Activated gamma-delta T cell treated with Interleukin-2 at 50 U/mL for 16 hours (primary cell): ENCODE results near the gene SHB.

Source experiments
- DNase-seq: peaks from one replicate; pipeline ENCODE4 v3.0.0-alpha.2; 2020

Gene SHB

DNA sequence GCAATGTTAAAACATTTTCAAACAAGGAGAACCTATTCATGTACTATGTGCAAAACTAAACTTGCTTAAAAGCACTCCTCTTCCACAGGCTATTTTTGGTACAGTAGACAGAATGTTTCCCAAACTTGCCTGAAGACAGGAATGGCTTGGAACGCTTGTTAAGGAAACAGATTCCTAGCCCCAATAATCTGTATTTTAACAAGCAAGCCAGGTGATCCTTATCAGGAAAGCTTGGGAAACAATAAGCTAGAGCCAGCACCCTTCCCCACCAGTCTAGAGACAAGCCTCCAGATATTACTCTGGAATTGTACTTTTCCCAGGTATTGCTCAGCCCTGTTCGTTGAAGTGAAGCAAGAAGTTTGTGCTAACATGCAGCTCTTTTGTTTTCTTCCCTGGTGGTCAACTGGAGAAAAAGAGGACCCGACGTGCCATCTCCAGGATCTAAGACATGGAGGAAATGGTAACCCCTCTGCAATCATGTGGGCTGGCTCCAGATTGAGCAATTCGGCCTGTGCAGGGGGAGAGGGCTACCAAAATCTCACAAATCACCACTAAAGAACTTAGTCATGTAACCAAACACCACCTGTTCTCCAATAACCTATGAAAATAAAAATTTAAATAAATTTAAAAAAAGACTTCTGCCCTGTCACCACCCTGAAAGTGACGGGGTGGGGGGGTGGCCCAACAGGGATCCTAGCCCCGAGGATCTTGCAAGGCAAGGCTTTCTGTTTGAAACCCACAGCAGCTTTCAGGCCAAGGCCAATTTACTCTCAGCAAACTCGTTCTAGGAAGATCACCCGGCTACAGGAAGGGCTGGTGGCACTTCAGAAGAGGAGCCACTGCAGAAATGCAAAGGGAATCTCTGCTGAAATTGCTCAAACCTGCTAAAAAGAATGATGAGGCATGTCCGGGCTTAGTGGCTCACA, 48.6 kb downstream of the SHB start:
- no peak for DNase-seq

DNA sequence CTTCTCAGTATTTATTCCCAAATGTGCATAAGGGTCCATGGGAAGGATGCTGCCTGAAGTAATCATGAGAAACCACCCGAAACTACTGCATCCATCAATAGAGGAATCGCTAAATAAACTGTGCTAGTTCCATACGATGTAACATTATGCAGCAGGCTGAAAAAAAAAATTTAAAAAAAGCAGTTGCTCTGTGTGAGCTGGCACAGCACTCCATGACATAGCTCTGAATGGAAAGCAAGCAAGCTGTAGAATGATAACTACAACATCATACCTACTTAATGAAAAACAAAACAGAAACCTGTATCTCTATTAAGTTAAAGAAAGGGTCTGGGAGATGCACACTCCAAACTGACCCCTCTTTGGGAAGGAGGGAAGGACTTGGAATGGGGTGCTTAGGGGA, 49.3 kb downstream of the SHB start:
- no peak for DNase-seq

DNA sequence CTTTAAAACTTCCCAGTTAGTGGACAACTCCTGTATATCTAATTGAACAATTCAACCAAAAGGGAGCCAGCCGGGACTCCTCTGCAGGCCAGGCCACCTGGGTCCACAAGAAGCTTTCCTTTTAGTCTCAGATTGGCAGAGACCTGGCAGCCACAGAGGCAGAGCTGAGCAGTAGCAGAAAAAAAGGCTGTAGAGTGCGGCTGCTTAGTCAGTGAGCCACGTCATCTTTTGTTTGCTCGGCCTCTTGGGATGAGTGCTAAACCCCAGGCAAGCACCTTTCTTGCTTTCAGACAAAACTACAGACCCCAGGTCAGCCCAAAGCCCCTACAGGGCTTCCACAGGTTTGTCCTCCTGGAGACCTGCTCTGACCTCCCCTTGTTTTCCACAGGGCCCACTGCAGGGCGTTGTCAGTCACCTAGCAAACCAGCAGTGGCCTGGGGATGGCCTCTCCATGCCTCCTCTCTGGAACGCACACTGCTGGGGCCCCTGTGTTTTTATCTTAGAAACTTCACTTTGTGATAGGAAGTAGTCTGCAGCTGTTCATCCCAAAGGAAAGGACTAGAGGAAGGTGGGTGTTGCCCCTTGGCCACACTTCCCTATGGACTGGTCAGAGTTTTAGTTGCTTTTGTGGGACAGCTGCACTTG, 49.9 kb downstream of the SHB start:
- DNase-seq = no peak

DNA sequence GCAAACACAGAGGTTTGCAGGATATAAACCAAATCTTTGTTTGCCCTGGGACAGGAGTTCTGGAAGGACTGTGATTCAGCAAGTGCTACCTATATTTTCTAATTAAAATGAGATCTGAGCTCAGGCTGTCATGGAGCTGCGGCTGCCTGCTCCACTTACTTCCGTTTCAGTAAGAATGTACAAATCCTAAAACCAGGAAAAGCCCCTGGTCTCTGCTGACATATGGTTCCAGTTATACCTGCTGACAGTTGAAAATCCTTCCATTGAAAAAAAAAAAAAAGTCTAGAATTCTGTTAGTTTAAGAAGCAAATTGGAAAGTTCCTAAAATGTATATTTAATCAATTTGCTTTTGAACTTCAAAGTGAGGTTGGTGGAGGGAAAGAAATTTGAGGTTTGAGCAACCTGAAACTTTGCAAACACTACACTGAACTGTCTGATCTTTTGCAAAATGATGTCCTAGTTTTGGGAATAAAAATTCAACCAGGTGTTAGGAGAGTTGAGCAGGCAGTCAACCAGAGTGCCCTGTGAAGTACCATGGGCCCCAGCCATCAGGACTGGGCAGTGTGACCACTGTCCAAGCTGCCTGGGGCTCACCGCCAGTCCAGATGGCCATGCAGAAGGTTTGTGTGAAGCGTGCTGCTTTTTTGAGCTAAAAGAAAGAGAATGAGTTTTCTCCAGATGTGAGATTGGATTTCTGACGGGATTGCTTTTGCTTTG, 50.6 kb downstream of the SHB start:
- no peak for DNase-seq

DNA sequence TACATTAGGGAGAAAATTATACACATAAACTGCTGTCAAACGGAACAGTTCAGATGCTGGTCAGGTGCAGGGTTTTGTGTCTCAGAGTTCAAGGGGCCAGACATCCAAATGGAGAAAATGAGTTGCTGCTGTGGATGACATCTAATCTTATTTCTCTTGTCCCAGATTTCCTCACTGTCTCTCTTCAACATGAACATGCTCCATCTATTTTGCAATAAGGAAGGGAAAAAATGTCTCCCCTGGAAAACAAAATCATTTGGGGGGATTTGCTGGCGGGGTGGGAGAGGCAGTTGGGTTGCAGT, 51.2 kb downstream of the SHB start:
- DNase-seq = no peak

DNA sequence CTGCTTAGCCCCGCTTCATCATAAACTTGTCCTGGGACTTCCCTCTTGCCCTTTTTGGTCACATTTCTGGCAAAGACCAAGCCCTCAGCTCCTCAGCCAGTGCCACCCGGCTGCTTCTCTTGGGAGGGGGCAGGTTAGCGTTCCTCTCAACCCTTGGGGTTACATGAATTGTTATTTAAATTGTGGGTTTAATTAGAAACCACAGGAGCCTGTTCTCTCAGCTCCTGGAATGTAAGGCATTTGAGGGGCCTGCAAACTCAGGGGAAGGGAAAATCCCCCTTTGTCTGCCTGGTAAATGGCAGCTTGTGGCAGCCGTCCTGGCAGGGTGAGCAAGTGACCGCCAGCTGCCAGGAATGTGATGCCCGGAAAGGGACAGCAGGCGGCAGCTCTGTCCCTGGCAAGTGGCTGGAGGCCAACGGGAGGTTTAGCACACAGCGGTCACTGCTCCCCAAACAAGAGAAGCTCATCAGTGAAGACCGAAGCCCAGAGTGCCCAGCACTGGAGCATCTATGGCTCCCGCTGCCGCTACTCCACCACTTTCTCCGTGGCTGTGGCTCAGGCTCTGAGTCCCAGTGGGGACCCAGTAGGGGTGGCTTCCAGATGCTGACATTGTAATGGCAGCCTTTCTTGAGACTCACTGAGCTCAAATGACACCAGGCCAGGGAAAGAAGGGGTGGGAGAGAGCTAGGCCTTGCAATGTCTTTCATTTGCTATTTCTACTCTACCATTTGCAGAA, 51.7 kb downstream of the SHB start:
- no peak for DNase-seq

DNA sequence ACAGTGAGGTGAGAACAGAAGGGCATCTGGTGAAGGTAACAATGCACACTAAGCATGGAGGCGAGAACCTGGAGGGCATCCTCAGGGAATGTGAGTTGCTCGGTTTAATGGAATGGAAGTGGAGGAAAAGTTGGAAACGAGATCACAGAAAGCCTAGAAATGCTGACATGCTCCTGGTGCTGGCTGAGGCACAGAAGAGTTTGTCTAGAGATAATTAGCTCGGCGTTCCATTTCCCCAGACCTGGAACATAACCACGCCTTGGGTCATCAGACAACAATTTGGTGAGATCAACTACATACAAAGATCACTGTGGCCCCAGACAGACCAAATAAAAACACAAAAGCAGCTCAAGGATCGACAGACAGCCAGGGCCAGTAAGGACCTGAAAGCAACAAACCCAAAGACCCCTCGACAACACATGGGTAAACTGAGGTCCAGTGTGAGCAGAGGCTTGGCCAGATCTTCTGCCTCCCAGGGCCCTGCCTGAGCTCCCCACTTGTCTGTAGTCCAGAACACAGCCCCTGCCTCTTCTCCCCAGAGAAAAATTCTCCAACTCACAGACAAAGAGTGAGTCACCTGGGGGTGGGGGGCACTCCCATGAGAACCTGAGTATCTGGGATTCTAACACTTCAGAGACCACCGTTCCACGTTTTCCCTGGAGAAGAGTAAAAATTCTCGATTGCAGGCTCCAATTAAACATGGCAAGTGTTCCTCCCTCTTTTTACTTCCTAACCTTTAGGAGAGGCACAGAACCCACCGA, 52.5 kb downstream of the SHB start:
- no peak for DNase-seq

DNA sequence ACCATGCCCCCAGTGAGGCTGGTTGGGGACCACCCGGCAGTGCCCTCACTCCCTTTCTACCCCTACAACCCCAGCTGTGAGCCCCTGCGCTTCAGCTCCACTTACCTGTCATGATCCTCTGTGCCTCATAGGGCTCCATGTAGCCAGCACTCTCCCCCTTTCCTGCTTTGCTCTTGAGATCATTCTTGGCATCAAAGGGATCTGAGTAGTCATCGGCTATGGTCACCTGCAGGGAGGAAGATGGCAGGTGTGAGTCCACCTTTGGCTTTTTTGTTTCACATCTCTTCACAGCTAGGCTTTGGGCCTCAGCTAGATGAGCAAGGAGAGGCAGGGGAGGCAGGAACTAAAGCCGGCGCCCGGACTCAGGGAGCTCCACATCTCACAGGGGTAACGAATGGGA, 53.1 kb downstream of the SHB start:
- no peak for DNase-seq

DNA sequence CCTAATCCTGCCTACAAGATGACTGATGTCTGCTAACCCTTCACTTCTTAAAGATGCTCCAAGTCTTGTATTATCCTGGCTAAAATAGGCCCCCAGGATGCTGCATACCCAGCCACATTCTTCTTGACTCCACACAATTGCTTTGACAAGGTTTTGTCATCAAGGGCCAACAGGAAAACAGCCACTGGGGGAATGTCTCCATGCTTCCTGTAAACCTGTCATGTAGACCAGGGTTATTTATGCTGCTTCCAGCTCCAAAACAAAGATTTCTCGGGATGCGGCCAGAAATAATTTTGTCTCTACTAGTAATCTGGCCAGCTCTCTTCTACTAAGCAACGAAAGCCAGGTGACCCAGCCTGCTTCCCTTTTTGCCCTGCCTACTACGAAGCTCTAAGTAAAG, 53.8 kb downstream of the SHB start:
- DNase-seq = no peak

DNA sequence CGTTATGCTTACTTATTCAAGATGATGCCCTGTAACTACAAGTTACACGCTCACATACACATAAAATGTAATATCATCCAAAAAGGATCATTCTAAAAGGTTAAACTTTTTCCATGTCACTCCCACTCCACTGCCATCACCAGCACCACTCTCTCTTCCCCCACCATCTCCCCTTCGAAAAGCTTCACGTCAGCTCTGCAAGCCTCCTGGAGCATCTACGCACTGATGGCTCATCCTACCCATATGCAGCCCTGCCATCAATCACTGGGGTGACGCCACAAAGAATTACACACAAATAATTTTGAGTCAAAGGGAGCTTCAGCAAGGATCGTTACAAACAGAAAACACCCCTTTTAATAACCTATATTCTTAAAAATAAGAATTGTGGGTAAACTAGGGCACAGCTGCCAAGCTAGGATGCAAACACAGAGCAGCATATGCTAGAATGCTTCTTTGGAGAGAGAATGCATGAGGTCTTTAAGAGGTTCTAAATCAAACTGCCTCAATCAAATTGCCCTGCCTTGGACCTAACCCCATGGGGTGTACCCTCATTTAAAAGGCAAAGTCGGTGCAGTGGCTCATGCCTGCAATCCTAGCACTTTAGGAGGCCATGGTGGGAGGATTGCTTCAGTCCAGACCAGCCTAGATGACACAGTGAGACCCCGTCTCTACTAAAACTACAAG, 56.1 kb downstream of the SHB start:
- DNase-seq = no peak

DNA sequence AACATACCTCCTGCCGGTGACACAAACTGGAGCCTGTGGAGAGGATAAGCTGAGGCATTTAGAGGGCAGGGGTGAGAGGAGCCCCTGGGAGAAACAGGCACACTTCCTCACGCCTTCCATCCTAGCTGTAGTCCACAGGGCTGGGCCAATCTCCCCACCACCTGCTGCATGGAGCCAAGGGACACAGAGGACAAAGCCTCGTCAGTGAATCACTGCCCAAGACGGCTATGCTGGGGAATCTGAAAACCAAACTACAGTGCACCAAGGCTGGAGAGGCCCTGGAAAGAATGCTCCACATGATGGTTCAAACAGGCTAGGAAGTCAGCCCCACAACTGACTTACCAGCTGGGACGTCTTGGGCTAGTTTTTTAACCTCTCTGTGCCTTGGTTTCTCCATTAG, 57.0 kb downstream of the SHB start:
- DNase-seq = no peak

DNA sequence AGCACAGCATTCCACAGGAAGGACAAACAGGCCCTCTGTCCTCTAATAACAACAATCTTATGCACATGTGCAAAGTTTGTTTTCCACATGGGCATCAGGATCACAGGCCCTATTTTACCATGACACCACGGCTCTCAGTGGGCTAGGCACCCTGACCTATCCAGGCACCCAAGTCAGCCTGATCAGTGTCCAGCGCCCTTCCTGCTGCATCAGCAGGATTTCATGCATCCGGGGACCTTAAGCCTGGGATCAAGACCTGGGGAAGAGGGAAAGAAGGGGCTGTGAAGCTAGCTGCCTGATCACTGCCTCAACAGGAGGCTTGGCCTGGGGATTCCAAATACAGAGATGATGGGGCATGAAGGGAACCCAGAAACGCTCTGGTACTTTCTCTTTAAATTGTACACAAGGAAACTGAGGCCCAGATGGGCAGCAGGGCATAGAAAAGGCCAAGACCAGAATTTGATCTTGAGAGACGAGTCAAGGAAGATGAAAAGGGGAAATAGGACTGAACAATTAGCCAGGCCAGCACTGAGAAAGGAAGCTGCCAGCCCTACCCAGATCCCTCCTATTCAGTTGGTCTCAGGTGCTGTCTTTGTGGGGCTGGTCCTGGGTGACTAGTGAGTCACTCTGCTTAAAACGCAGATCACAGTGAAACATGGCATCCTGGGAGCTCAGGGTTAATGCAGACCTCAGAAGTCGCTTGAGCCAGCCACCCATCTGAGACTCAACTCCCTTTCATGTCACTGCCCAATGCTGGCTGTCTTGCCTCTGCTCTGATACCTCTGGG, 57.9 kb downstream of the SHB start:
- DNase-seq = no peak

DNA sequence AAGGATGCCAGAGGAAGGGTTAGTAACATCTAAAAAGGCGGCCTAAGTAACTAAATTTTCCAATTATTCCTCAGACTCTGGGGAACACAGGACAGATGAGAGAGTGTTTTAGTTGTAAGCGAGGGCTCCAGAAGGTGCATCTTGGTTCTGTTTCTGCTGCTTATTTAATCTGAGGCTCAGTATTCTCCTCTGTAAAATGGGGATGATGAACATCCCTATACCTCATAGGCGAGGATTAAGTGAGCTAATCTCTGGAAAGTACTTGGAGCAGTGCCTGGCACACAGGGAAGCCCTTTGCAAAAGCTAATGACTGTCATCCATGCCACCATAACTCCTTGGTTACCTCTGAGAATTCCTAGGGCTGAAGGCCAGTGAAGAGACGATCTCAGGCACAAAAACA, 59.0 kb downstream of the SHB start:
- DNase-seq = no peak

DNA sequence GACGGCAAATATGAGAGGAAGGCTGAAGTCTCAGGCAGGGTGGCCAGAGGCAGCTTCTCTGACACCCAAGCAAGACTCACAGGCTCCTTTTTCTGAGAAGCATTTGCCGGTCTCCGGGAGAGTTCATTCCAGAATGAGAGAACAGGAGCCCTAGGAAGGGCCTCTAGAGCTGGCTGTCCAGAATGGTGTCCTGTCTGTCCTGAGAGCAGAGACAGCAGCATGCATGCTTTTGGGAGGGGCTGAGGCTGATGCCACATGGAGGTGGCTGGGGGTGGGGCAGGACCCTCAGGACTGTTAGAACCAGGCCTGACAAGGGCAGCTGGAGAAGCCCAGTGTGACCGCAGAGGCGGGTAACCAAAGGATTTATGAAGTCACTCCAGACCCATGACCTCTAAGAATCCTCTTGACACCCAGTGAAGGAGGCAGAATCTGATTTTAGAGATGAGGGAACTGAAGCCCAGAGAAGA, 60.0 kb downstream of the SHB start:
- DNase-seq = no peak

DNA sequence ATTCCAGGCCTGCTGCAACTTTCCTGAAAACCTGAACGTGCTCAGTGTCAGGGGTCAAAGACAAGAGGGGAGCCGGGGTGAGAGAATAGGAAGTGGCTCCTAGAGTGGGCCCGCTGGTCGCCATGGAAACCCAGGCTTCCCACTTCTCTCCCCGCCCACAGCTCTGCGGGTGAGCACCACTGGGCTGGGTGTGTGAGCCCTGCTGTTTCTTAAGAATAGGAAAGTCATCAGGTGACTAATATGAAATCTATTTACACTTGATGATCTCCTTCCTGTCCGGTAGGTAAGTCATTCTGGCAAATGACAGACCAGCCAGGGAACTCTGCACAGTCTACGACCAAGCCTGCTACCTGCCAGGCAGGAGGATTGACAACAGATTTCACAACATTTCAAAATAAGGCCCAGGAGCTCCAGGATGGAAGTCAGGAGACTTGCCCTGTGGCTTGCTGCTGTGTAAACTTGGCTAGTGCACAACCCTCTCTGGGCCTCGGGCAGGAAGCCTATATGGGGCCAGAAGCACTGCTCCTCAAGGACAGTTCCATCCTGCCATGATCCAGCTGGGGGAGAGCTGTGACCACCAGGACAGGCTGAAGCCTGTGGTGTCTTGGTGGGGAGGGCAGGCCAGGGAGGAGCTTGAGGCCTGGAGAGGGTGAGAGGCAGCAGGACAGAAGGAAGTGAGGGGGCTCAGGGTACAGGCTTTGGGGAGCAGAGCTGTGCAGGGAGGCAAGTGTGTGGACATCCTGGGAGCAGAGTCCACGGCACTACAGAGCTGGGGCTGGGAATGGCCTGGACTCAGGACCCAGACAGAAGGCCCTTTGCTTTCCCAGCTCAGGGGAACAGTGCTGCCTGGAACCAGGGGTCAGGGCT, 60.6 kb downstream of the SHB start:
- no peak for DNase-seq

DNA sequence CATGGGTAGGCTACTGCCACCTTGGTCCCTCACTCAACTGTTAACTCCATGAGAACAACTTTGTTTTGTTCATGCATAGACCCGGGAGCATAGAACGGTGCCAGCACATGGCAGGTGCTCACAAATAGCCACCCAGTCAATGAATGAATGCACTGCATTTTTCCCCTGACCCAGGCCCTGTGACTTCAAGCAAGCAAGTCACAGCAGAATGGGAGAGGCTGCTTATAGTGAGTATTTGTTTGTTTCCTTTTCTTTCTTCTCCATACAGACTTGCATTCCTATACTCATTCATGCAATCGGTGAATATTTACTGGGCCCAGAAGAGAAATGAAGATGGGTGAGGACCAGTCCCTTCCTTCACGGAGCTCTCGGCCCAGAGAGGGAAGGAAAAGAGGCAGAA, 62.0 kb downstream of the SHB start:
- no peak for DNase-seq

DNA sequence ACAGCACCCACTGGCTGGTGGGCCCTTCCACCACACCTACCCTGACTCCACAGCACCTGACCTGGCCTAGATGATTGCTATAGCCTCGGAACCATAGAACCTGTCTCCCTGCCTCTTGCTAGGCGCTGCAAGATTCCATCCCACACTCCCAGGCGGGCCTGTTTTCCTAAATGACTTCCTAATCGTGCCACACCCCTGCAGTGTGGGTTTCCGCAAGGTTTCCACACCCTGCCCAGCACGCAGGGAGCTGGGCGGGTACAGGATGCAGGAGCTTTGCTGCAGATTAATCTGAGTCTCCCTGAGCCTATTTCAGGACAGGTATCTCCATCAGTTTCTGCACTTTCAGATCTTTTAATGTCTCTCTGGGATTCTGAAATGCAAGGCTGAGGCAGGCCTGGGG, 62.9 kb downstream of the SHB start:
- DNase-seq = no peak

DNA sequence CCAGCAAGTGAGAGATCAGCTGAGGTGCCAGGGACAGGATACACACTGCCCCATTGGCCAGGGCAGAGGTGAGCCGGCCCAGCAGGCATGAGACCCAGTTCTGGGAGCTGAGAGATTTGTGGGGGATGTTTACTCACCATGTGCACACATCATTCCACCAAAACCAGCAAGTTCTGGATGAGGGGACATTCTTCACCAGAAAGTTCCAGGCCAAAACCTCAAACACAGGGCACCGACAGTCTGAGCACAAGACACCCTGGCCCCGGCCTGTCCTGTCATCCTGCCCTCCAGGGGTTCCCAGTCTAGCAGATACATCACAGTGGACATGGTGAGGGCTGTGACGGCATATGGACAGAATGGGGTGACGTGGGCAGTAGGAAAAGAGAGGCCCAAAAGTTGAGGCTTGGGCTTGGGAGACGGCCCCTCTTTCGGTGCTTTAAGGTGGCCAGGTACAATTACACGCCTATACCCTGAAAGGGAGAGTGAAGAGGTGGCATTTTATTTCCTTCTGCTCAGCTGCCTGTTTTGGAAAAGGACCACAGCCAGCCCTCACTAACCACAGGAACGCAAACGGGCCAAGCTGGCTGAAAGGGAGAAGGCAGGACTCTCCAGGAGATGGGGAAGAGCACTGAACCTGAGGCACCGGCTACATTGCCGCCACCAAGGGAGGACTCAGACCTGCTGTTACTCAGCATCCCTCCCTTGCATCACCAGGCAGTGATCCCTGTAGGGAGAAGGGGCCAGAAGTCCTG, 64.0 kb downstream of the SHB start:
- no peak for DNase-seq
